NCI-H446 (cell line): ENCODE data around the gene KRT73.

ENCODE experiments used
- DNase-seq, 2 experiments: peaks; one replicate each; lab custom pipeline; 2025; lab: John Stamatoyannopoulos, UW

Gene KRT73

DNA sequence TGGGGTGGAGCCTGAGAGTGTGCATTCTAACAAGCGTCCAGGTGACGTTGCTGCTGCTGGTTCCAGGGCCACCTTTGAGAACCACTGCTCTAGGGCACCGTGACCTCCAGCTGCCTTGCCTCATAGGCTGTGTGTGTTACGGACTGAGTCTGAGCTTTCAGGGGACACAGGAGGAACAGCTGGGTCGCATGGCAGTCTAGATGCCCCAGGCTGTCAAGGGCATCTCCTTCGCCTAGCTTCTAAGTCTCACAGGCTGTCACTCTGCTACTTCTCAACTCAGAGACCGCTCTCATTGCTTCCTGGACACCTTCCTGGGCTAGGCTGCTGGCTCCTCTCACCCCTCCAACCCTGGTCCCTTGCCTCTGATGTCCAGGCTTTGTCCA is 965 bp downstream of the KRT73 start:
- DNase-seq, result no peak

- DNase-seq, result no peak
These were observed 1.5 kb downstream of the KRT73 start for GRCh38 chr12:52616680-52617402.

DNA sequence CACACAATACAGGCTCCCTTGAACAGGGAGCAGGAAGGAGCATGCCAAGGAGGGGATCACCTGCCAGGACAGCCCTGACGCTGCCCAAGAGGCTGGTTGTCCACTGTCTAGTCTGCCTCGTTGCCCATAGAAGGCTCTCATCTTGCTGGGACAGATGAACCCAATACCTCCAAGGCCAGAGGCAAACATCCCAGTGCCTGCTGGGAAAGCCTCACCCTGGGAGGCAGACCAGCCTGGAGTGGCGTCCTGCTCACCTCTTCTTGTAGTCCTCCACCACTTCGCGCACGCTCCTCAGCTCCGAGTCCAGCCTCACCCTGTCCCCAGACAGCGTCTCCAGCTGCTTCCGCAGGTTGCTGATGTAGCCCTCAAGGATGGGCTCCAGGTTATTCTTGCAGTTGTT is 2.4 kb downstream of the KRT73 start:
- no peak for DNase-seq

GRCh38 chr12:52615208-52615868 is 3.0 kb downstream of the KRT73 start:
- no peak for DNase-seq

DNA sequence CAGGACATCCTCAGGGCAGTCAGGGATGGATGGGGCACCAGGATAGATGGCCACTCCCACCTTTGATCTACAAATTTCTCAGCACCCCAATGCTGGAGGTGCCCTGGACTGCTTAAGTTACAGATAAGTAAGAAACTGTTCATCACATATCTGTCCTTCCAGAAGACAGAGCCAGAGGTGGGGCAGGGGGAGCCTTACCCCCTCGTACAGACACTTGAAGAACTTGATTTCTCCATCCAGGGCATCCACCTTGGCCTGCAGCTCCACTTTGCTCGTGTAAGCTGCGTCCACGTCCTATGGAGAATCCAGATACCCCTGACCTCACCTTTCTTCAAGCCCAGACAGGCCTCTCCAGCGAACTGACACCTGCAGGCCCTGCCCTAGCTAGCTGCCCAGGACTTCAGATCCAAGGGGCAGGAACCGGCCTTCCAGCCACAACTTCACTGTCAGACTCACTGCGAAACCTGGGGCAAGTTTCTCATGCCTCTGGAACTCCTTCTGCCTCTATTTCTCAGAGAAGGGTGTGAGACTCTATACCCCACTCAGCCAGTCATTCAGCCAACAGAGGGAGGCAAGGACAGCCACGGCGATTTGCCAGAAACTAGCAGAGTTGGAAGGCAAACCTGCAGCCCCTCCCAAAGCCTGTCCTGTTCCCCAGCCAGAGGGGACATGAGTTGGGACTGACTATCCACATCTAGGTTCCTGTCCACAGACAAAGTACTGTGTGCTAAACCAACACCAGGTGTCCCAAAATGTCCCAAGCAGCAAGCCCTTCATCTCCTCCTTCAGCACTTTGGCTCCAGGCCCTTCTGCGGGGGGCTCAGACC is 3.8 kb downstream of the KRT73 start:
- DNase-seq, result no peak

DNA sequence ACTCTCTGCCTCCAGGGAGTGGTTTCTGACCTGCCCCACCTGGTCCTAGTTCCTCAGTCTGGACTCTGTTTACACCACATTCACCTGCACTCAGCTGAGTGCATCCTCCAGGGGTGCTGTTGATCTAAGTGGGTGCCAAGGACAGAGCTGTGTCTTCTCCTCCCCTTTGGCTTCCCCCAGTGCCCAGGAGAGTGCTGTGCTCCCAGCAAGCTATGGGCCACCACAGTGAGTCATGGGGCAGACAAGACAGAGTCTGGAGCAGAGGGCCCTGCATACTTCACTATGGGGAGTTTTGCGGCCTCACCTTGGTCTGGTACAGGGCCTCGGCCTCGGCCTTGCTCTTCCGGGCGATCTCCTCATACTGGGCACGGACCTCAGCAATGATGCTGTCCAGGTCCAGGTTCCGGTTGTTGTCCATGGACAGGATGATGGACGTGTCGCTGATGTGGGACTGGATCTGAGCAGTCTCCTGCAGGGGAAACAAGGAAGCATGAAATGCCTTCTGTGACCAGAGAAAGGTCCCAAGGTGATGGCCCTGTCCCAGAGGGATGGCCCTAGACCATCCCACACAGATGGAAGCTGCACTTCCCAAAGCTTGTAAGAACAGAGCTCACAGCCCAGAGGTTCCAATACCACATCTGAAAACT is 4.9 kb downstream of the KRT73 start:
- DNase-seq, result no peak

DNA sequence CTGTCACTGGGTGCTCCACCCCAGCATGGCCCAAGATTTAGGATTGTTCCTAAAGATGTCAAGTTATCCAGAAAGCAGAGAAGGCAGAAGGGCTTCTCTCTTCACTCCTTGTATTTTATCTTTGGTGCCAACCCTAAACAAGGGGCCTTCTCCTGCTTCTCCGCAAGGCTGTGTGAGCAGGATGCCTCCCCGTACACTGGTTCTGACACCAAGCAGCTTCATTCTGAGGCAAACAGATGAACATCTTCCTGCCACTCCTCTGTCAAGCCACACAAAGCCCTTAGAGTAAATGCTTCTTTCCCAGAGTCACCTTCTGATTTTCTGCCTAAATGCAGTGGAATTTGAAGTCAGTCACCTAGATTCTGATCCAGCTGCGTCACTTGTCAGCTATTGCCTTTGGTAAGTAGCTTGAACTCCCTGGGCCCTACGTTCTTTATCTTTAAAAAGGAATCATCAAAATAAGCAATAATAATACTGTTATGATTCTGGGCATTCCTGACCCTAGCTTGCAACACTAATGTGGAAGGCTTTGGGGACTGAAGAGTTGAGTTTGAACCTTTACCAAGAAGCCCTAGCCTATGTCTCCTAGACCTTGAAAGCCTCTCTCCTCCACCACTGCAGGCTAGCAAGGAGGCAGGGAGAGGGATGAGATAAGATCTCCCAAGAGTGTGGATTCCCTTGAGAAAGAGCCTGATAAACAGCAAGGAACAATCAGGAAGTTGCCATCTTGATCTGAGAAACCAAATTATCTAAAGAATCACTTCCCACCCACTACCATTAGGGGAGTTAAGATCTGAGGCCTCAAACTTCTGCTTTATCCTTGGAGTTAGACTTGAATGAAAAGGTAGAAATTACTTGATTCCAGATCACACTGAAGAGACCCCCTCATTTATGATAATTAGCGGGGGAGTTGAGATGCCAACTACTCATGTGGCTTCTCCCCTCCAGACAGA is 5.7 kb downstream of the KRT73 start:
- no peak for DNase-seq

GRCh38 chr12:52611080-52611468 is 7.3 kb downstream of the KRT73 start:
- DNase-seq, result no peak

- DNase-seq, result no peak
These were observed 9.3 kb downstream of the KRT73 start for GRCh38 chr12:52608826-52609630.

GRCh38 chr12:52608161-52608560 is 10.2 kb downstream of the KRT73 start:
- no peak for DNase-seq

GRCh38 chr12:52607314-52607713 is 11.0 kb downstream of the KRT73 start:
- no peak for DNase-seq

- no peak for DNase-seq
These were observed 11.7 kb downstream of the KRT73 start for GRCh38 chr12:52606581-52607218.

- no peak for DNase-seq
These were observed 12.3 kb downstream of the KRT73 start for GRCh38 chr12:52606096-52606495.

GRCh38 chr12:52605542-52605941 is 12.8 kb downstream of the KRT73 start:
- DNase-seq, result no peak

- DNase-seq, result no peak
These were observed 13.5 kb downstream of the KRT73 start for GRCh38 chr12:52604859-52605258.

DNA sequence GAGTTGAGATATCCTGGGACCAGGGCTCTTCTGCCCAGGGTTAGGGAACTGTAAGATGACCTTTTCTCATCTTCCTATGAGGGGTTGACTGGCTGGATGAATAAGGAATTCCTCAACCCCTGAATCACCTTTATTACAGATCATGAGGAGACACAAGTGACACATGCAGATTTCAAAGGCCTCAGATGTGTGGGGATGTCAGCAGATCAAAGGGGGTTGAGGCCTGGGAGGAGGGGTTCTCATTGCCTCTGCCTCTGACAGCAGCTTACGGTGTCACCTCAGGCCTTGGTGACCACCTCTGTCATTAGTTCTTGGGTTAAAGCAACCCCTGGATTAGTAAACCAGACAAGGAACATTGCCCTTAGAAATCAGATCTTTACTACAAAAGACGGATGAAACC is 15.0 kb downstream of the KRT73 start:
- DNase-seq, result no peak

DNA sequence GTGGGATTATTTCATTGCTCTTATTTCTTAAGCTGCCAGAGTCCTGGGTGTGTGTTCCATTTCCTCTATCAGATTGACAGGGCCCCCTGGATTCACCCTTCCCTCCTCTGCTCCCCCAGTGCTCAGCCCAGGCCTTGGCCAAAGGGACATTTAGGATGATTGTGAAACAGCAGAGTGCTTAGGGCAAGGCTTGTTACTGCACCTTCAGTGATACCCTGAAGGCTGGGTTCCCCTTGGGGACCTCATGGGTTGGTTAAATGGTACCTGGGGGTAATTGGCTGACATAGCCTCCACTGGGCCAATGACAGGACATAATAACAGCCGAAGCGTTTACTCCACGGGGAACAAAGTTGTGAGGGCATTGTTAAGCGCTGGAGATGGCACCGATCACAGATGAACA is 15.8 kb downstream of the KRT73 start:
- DNase-seq, result no peak

- no peak for DNase-seq
These were observed 16.7 kb downstream of the KRT73 start for GRCh38 chr12:52601671-52602070.

DNA sequence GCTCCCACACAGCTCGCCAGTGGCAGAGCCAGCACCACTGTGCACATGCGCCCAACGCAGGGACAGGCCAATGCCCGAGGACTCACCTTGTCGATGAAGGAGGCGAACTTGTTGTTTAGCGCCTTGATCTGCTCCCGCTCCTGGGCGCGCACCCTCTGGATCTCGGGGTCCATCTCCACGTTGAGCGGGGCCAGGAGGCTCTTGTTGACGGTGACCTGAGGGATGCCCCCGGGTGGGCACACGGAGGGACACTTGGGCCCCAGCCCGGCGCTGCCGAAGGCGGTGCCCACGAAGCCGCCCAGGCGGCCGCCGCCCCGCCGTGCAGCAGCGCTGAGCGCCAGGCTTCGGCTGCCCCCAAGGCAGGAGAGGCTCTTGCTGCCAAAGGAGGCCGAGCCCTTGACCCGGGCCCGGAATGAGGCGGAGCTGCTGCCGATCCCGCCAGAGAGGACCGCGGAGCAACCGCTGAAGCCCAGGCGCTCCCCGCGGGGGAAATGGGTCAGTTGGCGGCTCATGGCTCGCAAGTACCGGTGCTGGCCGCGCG is 17.3 kb downstream of the KRT73 start, which contains the start of gene KRT72:
KRT72 (minus strand) TSS at position 523 of the 541 bp plus-strand sequence; CDS start at position 512, 11 bp downstream.
- DNase-seq, result no peak

DNA sequence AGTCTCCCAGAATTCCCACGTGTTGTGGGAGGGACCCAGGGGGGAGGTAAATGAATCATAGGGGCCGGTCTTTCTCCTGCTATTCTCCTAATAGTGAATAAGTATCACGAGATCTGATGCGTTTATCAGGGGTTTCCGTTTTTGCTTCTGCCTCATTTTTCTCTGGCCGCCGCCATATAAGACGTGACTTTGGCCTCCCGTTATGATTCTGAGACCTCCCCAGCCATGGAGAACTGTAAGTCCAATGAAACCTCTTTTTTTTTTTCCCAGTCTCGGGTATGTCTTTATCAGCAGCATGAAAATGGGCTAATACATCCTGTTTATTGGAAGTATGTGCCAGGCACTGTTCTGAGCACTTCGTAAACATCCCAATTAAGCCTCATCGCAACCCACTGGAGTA is 17.9 kb downstream of the KRT73 start:
- no peak for DNase-seq
